ENCODE data around the gene ITGB4. TPM values are rescaled to one million over a fixed set of nuclear protein-coding genes. Genes with fewer than 3 reads are reported as not detected.

ITGB4 gene
- total RNA-seq, 1 experiment from 2014 or later: 568 TPM

DNA sequence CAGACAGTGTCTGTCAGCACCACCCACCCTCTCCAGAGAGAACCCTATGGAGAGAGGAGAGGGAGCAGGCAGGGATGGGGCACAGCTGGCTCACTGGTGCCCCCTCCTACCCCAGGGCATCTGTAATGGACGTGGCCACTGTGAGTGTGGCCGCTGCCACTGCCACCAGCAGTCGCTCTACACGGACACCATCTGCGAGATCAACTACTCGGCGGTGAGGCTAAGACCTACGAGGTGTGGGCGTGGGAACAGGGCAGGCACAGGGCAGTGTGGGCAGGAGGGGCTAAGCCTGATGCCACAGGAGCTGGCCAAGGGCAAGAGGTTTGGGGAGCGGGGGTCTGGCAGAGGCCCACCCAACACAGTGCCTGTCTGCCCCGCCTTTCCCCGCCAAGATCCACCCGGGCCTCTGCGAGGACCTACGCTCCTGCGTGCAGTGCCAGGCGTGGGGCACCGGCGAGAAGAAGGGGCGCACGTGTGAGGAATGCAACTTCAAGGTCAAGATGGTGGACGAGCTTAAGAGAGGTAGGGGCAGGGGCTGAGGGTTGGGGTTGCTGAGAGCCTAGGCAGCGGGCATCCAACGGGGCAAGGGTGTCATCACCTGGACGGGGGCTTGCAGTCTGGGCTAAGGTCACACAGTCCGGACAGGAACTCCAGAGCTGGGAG is 15.0 kb downstream of the ITGB4 start:
- H2AFZ ChIP-seq (ENCODE audit: low read depth, low read length, poor library complexity, severe bottlenecking): no peak overlapping the region
- BruUV-seq (replicated peaks): no TSS peak
- no peaks in the 10 kb centered on the region for H3K27me3 ChIP-seq (ENCODE audit: insufficient read depth, low read length)
- H3K36me3 ChIP-seq (ENCODE audit: control insufficient read depth in 1 of 2, insufficient read depth in 2 of 2, low read length in 2 of 2): peaks cover 51 to 84% of the 10 kb centered on the region in 2 experiments
- H3K9me2 ChIP-seq (ENCODE audit: insufficient read depth): no peaks in the 10 kb centered on the region
- H3K9me3 ChIP-seq (ENCODE audit: control insufficient read depth in 1 of 2, insufficient read depth in 1 of 2, low read depth in 1 of 2, low read length in 2 of 2): no peaks in the 10 kb centered on the region
- no peak overlapping the region for H3K27ac ChIP-seq (ENCODE audit: low read depth, low read length)
- H3K4me2 ChIP-seq (ENCODE audit: low read length): no peak overlapping the region
- no peaks in the 10 kb centered on the region; a peak in 1 of 4 replicates for H3K4me1 ChIP-seq (ENCODE audit: control insufficient read depth in 1 of 2, insufficient read depth in 2 of 2, low read length in 2 of 2)
- intact Hi-C loops (cut with micrococcal nuclease): no loop called here
- ChIA-PET CTCF (no interaction called here), POLR2A (interaction anchor here (1.9 kb wide), 1 partner anchor 16 kb away, joined by 5 read pairs; the partner anchor contains the start of gene ITGB4), RAD21 (ENCODE audit: low non-redundant PET in 1 of 2, low total read pairs in 2 of 2, uncharacterized antibody in 2 of 2, unreplicated experiment in 2 of 2) (no interaction called here)
- ATAC-seq (no peak), DNase-seq (ENCODE audit: low read depth, low spot score) (no peak)
- H3K4me3 ChIP-seq (replicated peaks in 1 of 2; ENCODE audit: low read depth in 1 of 2, low read length in 2 of 2): no peak overlapping the region
- H3K9ac ChIP-seq (ENCODE audit: low read length): no peak overlapping the region
- peaks cover 3% of the 10 kb centered on the region; the same call in 1 of the 2 replicates for H3K79me2 ChIP-seq (ENCODE audit: insufficient read depth, low read length)
- TF ChIP-seq SRF (IDR thresholded peaks at IDR 0.05; ENCODE audit: low read depth) (no peak), POLR2AphosphoS5 (IDR thresholded peaks at IDR 0.05; ENCODE audit: low read depth, low read length) (peak; percentile 32; the same call in 1 of the 2 replicates)
- no peaks in the 10 kb centered on the region for H4K20me1 ChIP-seq (ENCODE audit: insufficient read depth)

DNA sequence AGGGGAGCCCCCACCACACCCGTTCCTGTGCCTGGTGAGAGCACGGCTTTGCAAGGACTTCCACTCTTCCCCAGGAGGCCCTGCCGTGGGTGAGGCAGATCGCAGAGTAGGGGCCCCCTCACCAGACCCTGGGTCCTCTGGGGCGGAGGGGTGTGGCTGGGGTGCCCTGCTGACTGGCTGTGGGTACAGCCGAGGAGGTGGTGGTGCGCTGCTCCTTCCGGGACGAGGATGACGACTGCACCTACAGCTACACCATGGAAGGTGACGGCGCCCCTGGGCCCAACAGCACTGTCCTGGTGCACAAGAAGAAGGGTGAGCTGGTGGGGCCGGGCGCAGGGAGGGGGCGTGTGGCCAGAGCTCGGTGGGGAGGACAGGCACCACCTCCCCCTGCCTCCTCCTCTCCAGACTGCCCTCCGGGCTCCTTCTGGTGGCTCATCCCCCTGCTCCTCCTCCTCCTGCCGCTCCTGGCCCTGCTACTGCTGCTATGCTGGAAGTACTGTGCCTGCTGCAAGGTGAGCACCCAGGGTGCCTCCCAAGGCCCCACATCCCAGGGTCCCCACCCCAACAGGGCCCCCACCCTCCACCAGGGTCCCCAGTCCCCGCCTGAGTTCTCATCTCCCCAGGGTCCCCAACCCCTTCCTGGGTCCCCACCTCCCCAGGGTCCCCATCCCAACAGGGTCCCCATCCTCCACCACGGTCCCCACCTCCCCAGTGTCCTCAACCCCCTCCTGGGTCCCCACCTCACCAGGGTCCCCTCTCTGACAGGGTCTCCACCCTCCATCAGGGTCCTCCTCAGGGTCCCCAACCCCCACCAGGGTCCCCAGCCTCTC is 16.1 kb downstream of the ITGB4 start:
- ChIA-PET RAD21 (ENCODE audit: low non-redundant PET in 1 of 2, low total read pairs in 2 of 2, uncharacterized antibody in 2 of 2, unreplicated experiment in 2 of 2) (interaction anchor here (0.5 to 1.8 kb wide), 2 partner anchors 9 to 11 kb away, joined by 6 to 8 read pairs; no protein-coding TSS in a partner anchor), CTCF (interaction anchor here (0.9 to 1.8 kb wide), 2 partner anchors 10 to 62 kb away, joined by 4 to 6 read pairs; no protein-coding TSS in a partner anchor), POLR2A (interaction anchor here (1.6 to 1.9 kb wide), 3 partner anchors 8 to 54 kb away, joined by 4 to 5 read pairs (median 5); partner anchors contain the start of gene ITGB4)
- Histone ChIP-seq H3K27ac (ENCODE audit: low read depth, low read length) (no peak overlapping the region), H4K20me1 (ENCODE audit: insufficient read depth) (no peaks in the 10 kb centered on the region), H3K4me1 (ENCODE audit: control insufficient read depth in 1 of 2, insufficient read depth in 2 of 2, low read length in 2 of 2) (no peaks in the 10 kb centered on the region), H3K4me2 (ENCODE audit: low read length) (no peak overlapping the region), H3K9me3 (ENCODE audit: control insufficient read depth in 1 of 2, insufficient read depth in 1 of 2, low read depth in 1 of 2, low read length in 2 of 2) (no peaks in the 10 kb centered on the region), H3K27me3 (ENCODE audit: insufficient read depth, low read length) (no peaks in the 10 kb centered on the region), H3K9me2 (ENCODE audit: insufficient read depth) (no peaks in the 10 kb centered on the region), H2AFZ (ENCODE audit: low read depth, low read length, poor library complexity, severe bottlenecking) (no peak overlapping the region), H3K9ac (ENCODE audit: low read length) (no peak overlapping the region), H3K4me3 (replicated peaks in 1 of 2; ENCODE audit: low read depth in 1 of 2, low read length in 2 of 2) (no peak overlapping the region), H3K79me2 (ENCODE audit: insufficient read depth, low read length) (peaks cover 2% of the 10 kb centered on the region; the same call in 1 of the 2 replicates), H3K36me3 (ENCODE audit: control insufficient read depth in 1 of 2, insufficient read depth in 2 of 2, low read length in 2 of 2) (peaks cover 43 to 80% of the 10 kb centered on the region in 2 experiments)
- DNase-seq (ENCODE audit: low read depth, low spot score) (no peak), ATAC-seq (no peak; the same call in 1 of the 2 replicates)
- intact Hi-C loops (cut with micrococcal nuclease): no loop called here
- BruUV-seq (replicated peaks): no TSS peak
- TF ChIP-seq TCF7L2 (IDR thresholded peaks at IDR 0.05; ENCODE audit: borderline replicate concordance, extremely low read depth, insufficient read depth, insufficient read length): no peak
- no peak for TF ChIP-seq CBX3 (IDR thresholded peaks at IDR 0.05; ENCODE audit: low read depth)
- TF ChIP-seq POLR2A (IDR thresholded peaks at IDR 0.05; ENCODE audit: borderline replicate concordance, extremely low read depth, insufficient read depth, insufficient read length): no peak
- TF ChIP-seq EZH2phosphoT487 (IDR thresholded peaks at IDR 0.05; ENCODE audit: borderline replicate concordance): no peak
- TF ChIP-seq, protein P1, sequence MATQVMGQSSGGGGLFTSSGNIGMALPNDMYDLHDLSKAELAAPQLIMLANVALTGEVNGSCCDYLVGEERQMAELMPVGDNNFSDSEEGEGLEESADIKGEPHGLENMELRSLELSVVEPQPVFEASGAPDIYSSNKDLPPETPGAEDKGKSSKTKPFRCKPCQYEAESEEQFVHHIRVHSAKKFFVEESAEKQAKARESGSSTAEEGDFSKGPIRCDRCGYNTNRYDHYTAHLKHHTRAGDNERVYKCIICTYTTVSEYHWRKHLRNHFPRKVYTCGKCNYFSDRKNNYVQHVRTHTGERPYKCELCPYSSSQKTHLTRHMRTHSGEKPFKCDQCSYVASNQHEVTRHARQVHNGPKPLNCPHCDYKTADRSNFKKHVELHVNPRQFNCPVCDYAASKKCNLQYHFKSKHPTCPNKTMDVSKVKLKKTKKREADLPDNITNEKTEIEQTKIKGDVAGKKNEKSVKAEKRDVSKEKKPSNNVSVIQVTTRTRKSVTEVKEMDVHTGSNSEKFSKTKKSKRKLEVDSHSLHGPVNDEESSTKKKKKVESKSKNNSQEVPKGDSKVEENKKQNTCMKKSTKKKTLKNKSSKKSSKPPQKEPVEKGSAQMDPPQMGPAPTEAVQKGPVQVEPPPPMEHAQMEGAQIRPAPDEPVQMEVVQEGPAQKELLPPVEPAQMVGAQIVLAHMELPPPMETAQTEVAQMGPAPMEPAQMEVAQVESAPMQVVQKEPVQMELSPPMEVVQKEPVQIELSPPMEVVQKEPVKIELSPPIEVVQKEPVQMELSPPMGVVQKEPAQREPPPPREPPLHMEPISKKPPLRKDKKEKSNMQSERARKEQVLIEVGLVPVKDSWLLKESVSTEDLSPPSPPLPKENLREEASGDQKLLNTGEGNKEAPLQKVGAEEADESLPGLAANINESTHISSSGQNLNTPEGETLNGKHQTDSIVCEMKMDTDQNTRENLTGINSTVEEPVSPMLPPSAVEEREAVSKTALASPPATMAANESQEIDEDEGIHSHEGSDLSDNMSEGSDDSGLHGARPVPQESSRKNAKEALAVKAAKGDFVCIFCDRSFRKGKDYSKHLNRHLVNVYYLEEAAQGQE (IDR thresholded peaks at IDR 0.05; ENCODE audit: low read depth): no peak
- TF ChIP-seq, protein P2, sequence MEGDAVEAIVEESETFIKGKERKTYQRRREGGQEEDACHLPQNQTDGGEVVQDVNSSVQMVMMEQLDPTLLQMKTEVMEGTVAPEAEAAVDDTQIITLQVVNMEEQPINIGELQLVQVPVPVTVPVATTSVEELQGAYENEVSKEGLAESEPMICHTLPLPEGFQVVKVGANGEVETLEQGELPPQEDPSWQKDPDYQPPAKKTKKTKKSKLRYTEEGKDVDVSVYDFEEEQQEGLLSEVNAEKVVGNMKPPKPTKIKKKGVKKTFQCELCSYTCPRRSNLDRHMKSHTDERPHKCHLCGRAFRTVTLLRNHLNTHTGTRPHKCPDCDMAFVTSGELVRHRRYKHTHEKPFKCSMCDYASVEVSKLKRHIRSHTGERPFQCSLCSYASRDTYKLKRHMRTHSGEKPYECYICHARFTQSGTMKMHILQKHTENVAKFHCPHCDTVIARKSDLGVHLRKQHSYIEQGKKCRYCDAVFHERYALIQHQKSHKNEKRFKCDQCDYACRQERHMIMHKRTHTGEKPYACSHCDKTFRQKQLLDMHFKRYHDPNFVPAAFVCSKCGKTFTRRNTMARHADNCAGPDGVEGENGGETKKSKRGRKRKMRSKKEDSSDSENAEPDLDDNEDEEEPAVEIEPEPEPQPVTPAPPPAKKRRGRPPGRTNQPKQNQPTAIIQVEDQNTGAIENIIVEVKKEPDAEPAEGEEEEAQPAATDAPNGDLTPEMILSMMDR (IDR thresholded peaks at IDR 0.05 in 2 of 3, conservative IDR thresholded peaks at IDR 0.05 in 1 of 3; ENCODE audit: borderline replicate concordance in 1 of 3, insufficient read depth in 1 of 3, low read depth in 2 of 3, low read length in 2 of 3): no peak
- TF ChIP-seq, protein P3, sequence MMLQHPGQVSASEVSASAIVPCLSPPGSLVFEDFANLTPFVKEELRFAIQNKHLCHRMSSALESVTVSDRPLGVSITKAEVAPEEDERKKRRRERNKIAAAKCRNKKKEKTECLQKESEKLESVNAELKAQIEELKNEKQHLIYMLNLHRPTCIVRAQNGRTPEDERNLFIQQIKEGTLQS (IDR thresholded peaks at IDR 0.05): no peak
- no peak for TF ChIP-seq YY1 (IDR thresholded peaks at IDR 0.05; ENCODE audit: extremely low read depth, insufficient replicate concordance, low read depth, low read length)
- TF ChIP-seq JUND (IDR thresholded peaks at IDR 0.05): no peak
